Measurements from ENCODE around the gene CD302.
"Not testable (repeated sequence)": the region's sequence is repeated elsewhere in the genome, so short reads cannot be mapped to it uniquely, and the experiment has no call there.

The CD302 gene

DNA sequence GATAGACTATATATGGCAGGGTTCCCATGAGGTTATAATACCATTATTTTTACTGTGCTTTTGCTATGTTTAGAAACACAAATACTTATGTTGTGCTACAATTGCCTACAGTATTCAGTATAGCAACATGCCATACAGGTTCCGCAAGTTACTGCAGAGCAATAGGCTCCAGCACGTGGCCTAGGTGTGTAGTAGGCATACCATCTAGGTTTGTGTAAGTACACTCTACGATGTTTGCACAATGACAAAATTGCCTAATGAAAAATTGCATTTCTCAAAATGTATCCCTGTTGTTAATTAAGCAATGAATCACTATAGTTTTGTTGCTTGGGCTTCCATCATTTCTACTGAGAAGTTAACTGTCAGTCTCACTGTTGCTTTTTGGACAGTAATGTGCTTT, 9.8 kb downstream of the CD302 start:
- Histone ChIP-seq H3K4me2 (ENCODE audit: insufficient read depth, low read length) (no peak overlapping the region), H4K20me1 (ENCODE audit: insufficient read depth, low read length) (no peaks in the 10 kb centered on the region), H3K9ac (ENCODE audit: low read depth, low read length) (no peak overlapping the region), H3K4me1 (ENCODE audit: insufficient read depth, low read length) (no peaks in the 10 kb centered on the region), H3K27ac (ENCODE audit: low read length) (no peak overlapping the region), H2AFZ (ENCODE audit: low read depth, low read length) (no peak overlapping the region), H3K79me2 (ENCODE audit: insufficient read depth, low read length) (no peaks in the 10 kb centered on the region), H3K36me3 (ENCODE audit: insufficient read depth, low read length) (no peaks in the 10 kb centered on the region), H3K9me3 (ENCODE audit: insufficient read depth, low read length, severe bottlenecking) (no peaks in the 10 kb centered on the region), H3K27me3 (ENCODE audit: insufficient read depth, low read length, poor library complexity) (no peaks in the 10 kb centered on the region), H3K4me3 (ENCODE audit: low read depth in 1 of 2, low read length in 2 of 2) (no peak overlapping the region)
- no peak for ATAC-seq (ENCODE audit: insufficient read depth, low read depth)
- no peak for DNase-seq
- TF ChIP-seq, protein P1, sequence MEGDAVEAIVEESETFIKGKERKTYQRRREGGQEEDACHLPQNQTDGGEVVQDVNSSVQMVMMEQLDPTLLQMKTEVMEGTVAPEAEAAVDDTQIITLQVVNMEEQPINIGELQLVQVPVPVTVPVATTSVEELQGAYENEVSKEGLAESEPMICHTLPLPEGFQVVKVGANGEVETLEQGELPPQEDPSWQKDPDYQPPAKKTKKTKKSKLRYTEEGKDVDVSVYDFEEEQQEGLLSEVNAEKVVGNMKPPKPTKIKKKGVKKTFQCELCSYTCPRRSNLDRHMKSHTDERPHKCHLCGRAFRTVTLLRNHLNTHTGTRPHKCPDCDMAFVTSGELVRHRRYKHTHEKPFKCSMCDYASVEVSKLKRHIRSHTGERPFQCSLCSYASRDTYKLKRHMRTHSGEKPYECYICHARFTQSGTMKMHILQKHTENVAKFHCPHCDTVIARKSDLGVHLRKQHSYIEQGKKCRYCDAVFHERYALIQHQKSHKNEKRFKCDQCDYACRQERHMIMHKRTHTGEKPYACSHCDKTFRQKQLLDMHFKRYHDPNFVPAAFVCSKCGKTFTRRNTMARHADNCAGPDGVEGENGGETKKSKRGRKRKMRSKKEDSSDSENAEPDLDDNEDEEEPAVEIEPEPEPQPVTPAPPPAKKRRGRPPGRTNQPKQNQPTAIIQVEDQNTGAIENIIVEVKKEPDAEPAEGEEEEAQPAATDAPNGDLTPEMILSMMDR (IDR thresholded peaks at IDR 0.05; ENCODE audit: borderline replicate concordance, extremely low read depth, low read length, poor library complexity, severe bottlenecking), result no peak
- no peak for TF ChIP-seq EZH2 (IDR thresholded peaks at IDR 0.05; ENCODE audit: borderline replicate concordance, low read depth, low read length, severe bottlenecking)

DNA sequence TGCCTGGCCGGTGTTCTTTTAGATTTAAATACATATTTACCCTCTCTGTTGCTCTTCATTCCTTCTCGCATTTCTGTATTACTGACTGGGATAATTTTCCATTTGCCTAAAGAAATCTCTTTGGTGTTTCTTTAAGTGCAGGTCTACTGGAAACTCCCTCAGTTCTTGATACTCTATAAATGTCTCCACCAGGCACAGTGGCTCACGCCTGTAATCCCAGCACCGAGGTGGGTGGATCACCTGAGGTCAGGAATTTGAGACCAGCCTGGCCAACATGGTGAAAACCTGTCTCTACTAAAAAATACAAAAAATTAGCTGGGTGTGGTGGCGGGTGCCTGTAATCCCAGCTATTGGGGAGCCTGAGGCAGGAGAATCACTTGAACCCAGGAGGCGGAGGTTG, 10.4 kb downstream of the CD302 start:
- not testable (repeated sequence) for H2AFZ ChIP-seq (ENCODE audit: low read depth, low read length); H3K27ac ChIP-seq (ENCODE audit: low read length); H3K4me2 ChIP-seq (ENCODE audit: insufficient read depth, low read length); H3K9ac ChIP-seq (ENCODE audit: low read depth, low read length); H4K20me1 ChIP-seq (ENCODE audit: insufficient read depth, low read length); H3K9me3 ChIP-seq (ENCODE audit: insufficient read depth, low read length, severe bottlenecking); DNase-seq; H3K79me2 ChIP-seq (ENCODE audit: insufficient read depth, low read length); H3K36me3 ChIP-seq (ENCODE audit: insufficient read depth, low read length); H3K4me3 ChIP-seq (ENCODE audit: low read depth in 1 of 2, low read length in 2 of 2); ATAC-seq (ENCODE audit: insufficient read depth, low read depth); H3K4me1 ChIP-seq (ENCODE audit: insufficient read depth, low read length); H3K27me3 ChIP-seq (ENCODE audit: insufficient read depth, low read length, poor library complexity)

DNA sequence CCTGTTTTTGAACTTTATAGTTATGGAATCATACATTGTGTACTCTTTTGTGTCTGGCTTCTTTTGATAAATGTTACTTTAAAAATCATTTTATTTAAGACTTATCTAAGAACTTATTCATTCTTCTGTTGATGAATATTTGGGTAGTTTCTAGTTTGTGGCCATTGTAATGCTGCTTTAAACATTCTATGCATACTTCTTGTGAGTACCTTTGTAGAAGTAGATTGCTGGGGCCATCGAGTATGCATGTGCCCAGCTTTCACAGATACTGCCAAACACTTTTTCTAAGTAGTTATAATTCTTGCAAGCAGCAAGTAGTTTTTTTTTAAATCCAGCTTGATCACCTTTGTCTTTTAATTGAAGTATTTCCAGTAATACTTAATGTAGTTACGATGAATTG, 11.1 kb downstream of the CD302 start:
- Histone ChIP-seq H4K20me1 (ENCODE audit: insufficient read depth, low read length) (no peaks in the 10 kb centered on the region), H2AFZ (ENCODE audit: low read depth, low read length) (no peak overlapping the region), H3K9me3 (ENCODE audit: insufficient read depth, low read length, severe bottlenecking) (no peaks in the 10 kb centered on the region), H3K4me2 (ENCODE audit: insufficient read depth, low read length) (no peak overlapping the region), H3K79me2 (ENCODE audit: insufficient read depth, low read length) (no peaks in the 10 kb centered on the region), H3K27ac (ENCODE audit: low read length) (no peak overlapping the region), H3K9ac (ENCODE audit: low read depth, low read length) (no peak overlapping the region), H3K4me1 (ENCODE audit: insufficient read depth, low read length) (no peaks in the 10 kb centered on the region), H3K4me3 (ENCODE audit: low read depth in 1 of 2, low read length in 2 of 2) (no peak overlapping the region), H3K27me3 (ENCODE audit: insufficient read depth, low read length, poor library complexity) (no peaks in the 10 kb centered on the region), H3K36me3 (ENCODE audit: insufficient read depth, low read length) (no peaks in the 10 kb centered on the region)
- TF ChIP-seq, protein P1 (IDR thresholded peaks at IDR 0.05; ENCODE audit: borderline replicate concordance, extremely low read depth, low read length, poor library complexity, severe bottlenecking), result no peak
- no peak for TF ChIP-seq EZH2 (IDR thresholded peaks at IDR 0.05; ENCODE audit: borderline replicate concordance, low read depth, low read length, severe bottlenecking)
- DNase-seq (no peak), ATAC-seq (ENCODE audit: insufficient read depth, low read depth) (no peak)

DNA sequence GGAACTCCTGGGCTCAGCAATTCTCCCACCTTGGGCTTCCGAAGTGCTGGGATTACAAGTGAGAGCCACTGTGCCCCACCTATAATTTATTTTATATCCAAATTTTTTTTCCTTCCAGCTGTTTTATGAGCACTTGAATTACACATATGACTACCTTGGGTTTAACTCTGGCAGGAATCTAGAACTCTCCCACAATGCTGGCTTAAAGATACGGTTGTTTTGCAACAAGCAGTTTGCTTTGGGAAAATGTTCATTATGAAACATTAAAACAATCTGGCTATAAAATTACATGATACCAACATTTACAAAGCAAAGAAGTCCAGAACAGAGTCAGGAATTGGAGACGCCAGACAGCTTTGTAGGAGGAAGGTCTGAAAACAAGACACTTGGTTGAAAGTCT, 12.8 kb downstream of the CD302 start:
- Histone ChIP-seq H3K4me2 (ENCODE audit: insufficient read depth, low read length) (no peak overlapping the region), H3K27me3 (ENCODE audit: insufficient read depth, low read length, poor library complexity) (no peaks in the 10 kb centered on the region), H2AFZ (ENCODE audit: low read depth, low read length) (no peak overlapping the region), H3K9ac (ENCODE audit: low read depth, low read length) (no peak overlapping the region), H3K4me1 (ENCODE audit: insufficient read depth, low read length) (no peaks in the 10 kb centered on the region), H3K79me2 (ENCODE audit: insufficient read depth, low read length) (no peaks in the 10 kb centered on the region), H4K20me1 (ENCODE audit: insufficient read depth, low read length) (no peaks in the 10 kb centered on the region), H3K36me3 (ENCODE audit: insufficient read depth, low read length) (no peaks in the 10 kb centered on the region), H3K4me3 (ENCODE audit: low read depth in 1 of 2, low read length in 2 of 2) (no peak overlapping the region), H3K9me3 (ENCODE audit: insufficient read depth, low read length, severe bottlenecking) (no peaks in the 10 kb centered on the region), H3K27ac (ENCODE audit: low read length) (no peak overlapping the region)
- DNase-seq, result no peak
- no peak for ATAC-seq (ENCODE audit: insufficient read depth, low read depth)
- TF ChIP-seq EZH2 (IDR thresholded peaks at IDR 0.05; ENCODE audit: borderline replicate concordance, low read depth, low read length, severe bottlenecking), result no peak
- TF ChIP-seq, protein P1 (IDR thresholded peaks at IDR 0.05; ENCODE audit: borderline replicate concordance, extremely low read depth, low read length, poor library complexity, severe bottlenecking), result no peak

DNA sequence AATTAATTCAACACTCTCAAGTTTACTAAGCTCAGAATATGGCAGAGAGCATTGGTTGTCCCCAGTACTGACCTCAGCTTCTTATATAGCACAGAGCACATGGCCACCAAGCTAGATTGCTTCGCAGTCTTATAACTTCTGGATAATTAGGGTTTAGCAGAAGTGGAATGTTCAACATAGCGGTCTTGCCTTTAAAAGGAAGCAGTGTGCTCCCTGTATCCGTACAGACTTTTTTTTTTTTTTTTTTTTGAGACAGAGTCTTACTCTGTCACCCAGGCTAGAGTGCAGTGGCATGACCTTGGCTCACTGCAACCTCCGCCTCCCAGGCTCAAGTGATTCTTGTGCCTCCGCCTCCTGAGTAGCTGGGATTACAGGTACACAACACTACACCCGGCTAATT, 13.3 kb downstream of the CD302 start:
- not testable (repeated sequence) for H3K4me3 ChIP-seq (ENCODE audit: low read depth in 1 of 2, low read length in 2 of 2); H3K4me2 ChIP-seq (ENCODE audit: insufficient read depth, low read length); H3K4me1 ChIP-seq (ENCODE audit: insufficient read depth, low read length); H4K20me1 ChIP-seq (ENCODE audit: insufficient read depth, low read length); DNase-seq; H3K9ac ChIP-seq (ENCODE audit: low read depth, low read length); ATAC-seq (ENCODE audit: insufficient read depth, low read depth); H3K27ac ChIP-seq (ENCODE audit: low read length); H3K9me3 ChIP-seq (ENCODE audit: insufficient read depth, low read length, severe bottlenecking); H3K27me3 ChIP-seq (ENCODE audit: insufficient read depth, low read length, poor library complexity); H3K36me3 ChIP-seq (ENCODE audit: insufficient read depth, low read length); H3K79me2 ChIP-seq (ENCODE audit: insufficient read depth, low read length); H2AFZ ChIP-seq (ENCODE audit: low read depth, low read length)

Data from DND-41 (cell line).